HuH-7.5 (cell line): ENCODE data around the gene CNST.
A peak's percentile ranks its signal among the peaks of the same experiment; 100 is the strongest.

Experiments
- DNase-seq: peaks from one replicate; pipeline ENCODE4 v3.0.0; 2011; ENCODE audit warnings: low spot score

CNST gene

GRCh38 chr1:246566128-246566812 lies at the start of gene CNST, which contains the start of gene TFB2M:
CNST (plus strand) TSS chr1:246566456; CDS start chr1:246591563, 25,107 bp downstream.
TFB2M (minus strand) TSS chr1:246566261; CDS start chr1:246566138, 123 bp downstream.
- peak; percentile 82 for DNase-seq

- no peak for DNase-seq
Observed at GRCh38 chr1:246517391-246517790, 48.9 kb upstream of the CNST start.

DNA sequence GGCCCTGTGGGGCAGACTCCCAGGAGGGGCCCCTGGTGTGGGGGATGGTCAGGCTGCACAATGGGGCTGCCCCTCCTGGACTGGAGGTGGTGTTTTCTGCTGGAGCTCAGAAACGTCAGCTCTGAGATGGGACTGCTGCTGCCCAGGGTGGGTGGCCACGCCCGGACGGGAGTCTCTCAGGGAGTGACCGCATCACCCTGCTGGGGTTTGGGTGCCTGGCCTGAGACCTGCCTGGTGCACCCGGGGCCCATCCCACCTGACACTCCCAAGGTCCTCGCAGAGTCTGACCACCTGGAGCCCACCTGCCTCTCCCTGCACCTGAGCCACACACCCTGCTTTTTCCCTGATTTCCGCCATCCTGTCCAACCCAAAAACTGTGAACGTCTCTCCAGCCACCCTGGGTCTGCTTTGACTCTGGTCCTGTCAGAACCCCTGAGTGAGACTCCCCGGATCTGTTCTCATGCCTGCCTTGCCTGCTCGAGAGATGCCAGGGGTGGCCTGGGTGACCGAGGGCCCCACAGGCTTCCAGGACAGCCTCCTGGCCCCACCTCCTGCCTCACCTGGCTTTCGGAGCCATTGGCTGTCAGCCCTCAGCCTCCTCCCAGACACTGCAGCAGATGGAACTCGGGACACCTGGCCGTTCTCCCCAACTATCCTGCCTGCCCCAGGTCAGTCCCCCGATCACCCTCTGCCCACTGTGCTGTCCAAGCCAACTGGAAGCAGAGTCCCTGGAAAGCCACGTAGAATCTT lies 47.6 kb upstream of the CNST start:
- DNase-seq = no peak

- no peak for DNase-seq
Observed at GRCh38 chr1:246519514-246519913, 46.7 kb upstream of the CNST start.

- DNase-seq = no peak
Observed at GRCh38 chr1:246526380-246526779, 39.9 kb upstream of the CNST start.

GRCh38 chr1:246526915-246527314 lies 39.3 kb upstream of the CNST start:
- DNase-seq = no peak

DNA sequence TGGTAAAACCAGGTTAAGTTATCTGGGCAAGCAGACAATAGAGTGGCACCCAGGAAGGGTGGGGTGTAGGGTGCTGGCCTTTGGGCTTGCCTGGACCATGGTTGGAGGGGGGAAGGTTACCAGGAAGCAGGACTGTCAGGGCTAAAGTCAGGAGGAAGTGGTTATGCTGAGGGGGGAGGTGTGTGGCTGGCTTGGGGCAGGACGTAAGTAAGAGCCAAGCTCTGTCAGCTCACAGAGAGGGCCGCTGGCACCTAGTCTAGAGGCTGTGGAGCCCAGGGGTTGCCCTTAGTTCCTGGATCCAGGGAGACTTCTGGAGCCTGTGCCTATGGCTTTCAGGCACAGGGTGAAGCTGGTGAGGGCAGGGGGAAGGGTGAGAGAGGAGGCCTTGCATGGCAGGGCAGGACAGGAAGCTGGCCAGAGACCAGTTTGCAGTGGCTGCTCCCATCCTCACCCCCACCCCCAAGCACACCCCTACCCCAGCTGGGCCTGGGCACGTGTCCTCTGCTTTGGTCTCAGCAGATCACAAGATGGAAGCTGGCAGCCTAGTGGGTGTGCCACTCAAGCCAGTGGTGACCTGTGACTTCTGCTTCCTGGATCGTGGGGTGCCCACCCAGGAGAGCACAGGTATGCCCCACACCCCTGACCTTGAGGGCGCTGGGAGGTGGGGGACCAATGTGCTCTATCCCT lies 38.7 kb upstream of the CNST start:
- no peak for DNase-seq

- DNase-seq = no peak
Observed at GRCh38 chr1:246528933-246529731, 37.1 kb upstream of the CNST start.

DNA sequence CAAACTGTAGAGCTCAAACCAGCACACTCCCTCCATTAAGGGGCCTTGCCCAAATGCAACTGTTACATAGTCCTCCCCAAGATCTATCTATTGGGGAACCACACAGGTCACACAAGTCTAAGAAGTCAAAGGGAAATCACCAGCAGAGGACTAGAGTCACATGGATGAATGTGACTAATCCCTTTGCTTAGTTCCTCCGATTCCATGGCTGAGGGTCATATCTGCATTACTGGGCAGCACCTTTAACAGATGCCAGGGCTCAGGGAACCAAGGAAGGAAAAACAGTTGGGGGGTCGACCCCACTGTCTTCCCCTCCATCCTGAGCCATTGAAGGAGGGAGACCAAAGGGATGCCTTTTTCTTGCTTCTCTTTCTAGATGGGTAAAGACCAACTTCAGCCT lies 35.8 kb upstream of the CNST start:
- DNase-seq = no peak

- no peak for DNase-seq
Observed at GRCh38 chr1:246532519-246532918, 33.7 kb upstream of the CNST start.

DNA sequence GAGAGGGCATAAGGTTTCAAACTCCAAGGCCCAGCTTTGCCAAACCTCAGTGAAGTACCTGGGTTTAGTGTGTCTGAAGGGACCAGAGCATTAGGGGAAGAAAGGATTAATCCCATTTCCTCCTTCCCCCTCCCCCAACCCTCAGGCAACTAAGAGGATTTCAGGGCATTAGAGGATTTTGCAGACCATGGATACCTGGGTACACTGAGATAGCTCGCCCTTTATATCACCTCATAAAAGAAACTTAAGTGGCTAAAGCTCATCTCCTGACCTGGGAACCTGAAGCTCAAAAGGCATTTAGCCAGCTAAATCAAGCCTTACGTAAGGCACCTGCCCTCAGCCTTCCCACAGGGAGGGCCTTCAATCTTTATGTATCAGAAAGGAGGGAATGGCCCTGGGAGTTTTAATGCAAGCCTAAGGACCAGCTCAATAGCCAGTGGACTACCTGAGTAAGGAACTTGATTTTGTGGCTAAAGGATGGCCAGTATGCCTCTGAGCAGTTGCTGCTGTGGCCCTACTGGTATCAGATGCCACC lies 32.8 kb upstream of the CNST start:
- DNase-seq = no peak

- DNase-seq = no peak
Observed at GRCh38 chr1:246534114-246534513, 32.1 kb upstream of the CNST start.

- DNase-seq = no peak
Observed at GRCh38 chr1:246537441-246537840, 28.8 kb upstream of the CNST start.

DNA sequence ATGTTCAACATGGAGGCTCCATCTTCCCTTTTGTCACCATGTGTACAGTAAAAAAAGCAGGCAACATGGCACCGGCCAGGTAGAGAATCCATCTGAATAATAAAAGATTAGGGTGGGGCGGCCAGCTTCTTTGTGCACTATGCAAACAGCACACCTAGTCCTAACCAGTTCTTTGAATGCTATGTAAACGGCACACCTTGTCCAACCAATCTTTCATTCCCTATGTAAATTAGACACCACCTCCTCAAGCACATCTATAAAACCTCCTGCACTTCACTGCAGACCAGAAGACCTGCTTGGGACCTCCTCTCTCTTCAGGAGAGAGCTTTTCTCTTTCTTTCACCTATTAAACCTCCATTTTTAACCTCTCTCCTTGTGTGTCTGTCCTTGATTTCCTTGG lies 28.4 kb upstream of the CNST start:
- no peak for DNase-seq

GRCh38 chr1:246540738-246541491 lies 25.3 kb upstream of the CNST start:
- DNase-seq = no peak

DNA sequence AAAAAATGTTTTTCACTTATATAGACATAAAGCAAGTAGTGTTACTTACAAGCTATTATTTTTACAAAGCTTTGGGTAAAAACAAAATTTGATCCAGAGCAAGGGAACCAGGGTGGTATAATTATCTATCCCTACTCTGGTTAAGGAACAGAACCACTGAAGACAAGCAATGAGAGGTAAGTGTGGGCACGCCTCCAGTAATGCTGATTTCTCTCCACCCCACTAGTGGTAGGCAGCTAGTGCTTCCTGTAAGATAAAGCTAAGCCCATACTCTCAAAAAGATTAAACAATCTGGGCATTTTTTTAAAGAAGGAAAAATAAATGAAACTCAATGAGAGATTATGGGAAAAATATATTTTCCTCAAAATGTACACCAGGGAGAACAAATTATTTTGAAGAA lies 22.3 kb upstream of the CNST start:
- DNase-seq = no peak

DNA sequence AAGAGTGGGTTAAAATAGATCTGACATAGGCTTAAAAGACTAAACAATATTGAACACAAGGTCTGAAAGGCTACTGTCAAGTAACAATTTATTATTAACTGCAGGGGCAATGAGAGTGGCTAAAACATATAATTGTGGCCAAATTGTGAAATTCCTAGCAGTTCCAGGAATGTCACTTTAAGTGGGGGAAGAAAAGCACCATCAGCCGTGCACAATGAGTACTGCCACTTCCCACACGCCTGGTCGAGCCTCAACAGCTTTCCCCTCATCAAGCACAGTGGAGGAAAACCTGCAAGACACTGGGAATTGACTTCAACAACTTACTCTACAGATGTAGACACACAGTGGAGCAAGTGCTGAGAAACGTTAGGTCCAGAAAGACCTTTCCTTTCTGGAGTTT lies 16.6 kb upstream of the CNST start:
- no peak for DNase-seq

- DNase-seq = no peak
Observed at GRCh38 chr1:246550402-246550801, 15.9 kb upstream of the CNST start.

GRCh38 chr1:246552110-246552509 lies 14.1 kb upstream of the CNST start:
- no peak for DNase-seq

- no peak for DNase-seq
Observed at GRCh38 chr1:246554201-246554600, 12.1 kb upstream of the CNST start.

GRCh38 chr1:246558041-246558440 lies 8.2 kb upstream of the CNST start:
- no peak for DNase-seq
